Sciatic nerve (tissue), 2 donors: ENCODE data around the gene ESRP2. TPM values are rescaled to one million over a fixed set of nuclear protein-coding genes. Genes with fewer than 3 reads are reported as not detected.
A peak's percentile ranks its signal among the peaks of the same experiment; 100 is the strongest.

Source experiments
- ATAC-seq: fragments of 200-7000 bp; cut with Tn5 transposase; one replicate; pipeline ENCODE4 v1.9.1; 2020; ENCODE audit warnings: mild to moderate bottlenecking, moderate library complexity
- DNase-seq: peaks from one replicate; pipeline ENCODE4 v3.0.0-alpha.2; 2020; ENCODE audit warnings: low spot score
- intact Hi-C: fragments of 100-400 bp; cut with DNase I; formaldehyde crosslinking; loops from one replicate; pipeline ENCODE4 v1.14.2; 2022
- total RNA-seq: library from RNA; stranded (reverse); fragmentation: NEBNext Ultra II Directional; extraction: Animal tissue kit (Norgen Biotek cat#: 25700); gene quantifications from one replicate; pipeline ENCODE4 v1.2.1, GENCODE V29; 2021
- donor health status: DM: no; HTN: no; CAD: no.
- donor health status: DM: no; HTN: no; CAD: no.

ESRP2 gene
- total RNA-seq, 1 donor from 2014 or later: 0.36 TPM

DNA sequence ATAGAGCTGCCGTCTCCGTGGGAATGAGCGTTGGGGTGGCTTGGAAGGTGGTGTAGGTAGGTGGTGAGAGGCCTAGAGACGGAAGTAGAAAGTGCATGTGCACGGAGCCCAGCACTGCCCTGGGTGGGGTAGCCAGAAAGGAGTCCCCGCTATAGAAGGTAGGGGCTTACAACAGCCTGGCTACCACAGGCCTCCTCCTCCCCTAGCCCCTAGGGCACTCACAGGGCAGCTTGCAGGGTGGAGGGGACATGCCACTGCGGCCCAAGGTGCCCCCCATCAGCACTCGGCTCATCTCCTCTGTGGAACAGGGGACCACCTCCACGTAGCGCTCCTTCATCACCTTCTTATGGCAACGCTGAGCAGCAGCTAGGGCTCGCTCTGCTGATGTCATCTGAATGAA is 5.0 kb downstream of the ESRP2 start:
- intact Hi-C loops: loop anchor here (10.0 kb wide), 1 partner anchor 146 kb away; the partner anchor contains the start of gene NFATC3
- peak; percentile 52 for DNase-seq
- ATAC-seq: no peak

- DNase-seq (no peak), ATAC-seq (no peak)
- intact Hi-C loops: loop anchor here (10.0 kb wide), 1 partner anchor 145 kb away; the partner anchor contains the start of gene NFATC3
Measured at GRCh38 chr16:68230176-68230571, 5.8 kb downstream of the ESRP2 start.

- intact Hi-C loops: loop anchor here (10.0 kb wide), 1 partner anchor 145 kb away; the partner anchor contains the start of gene NFATC3
- ATAC-seq (peak; percentile 32), DNase-seq (peak; percentile 56)
Measured at GRCh38 chr16:68229431-68230175, 6.3 kb downstream of the ESRP2 start.

- no peak for DNase-seq
- no peak for ATAC-seq
- intact Hi-C loops: no loop called here
Measured at GRCh38 chr16:68228652-68229051, 7.3 kb downstream of the ESRP2 start.

DNA sequence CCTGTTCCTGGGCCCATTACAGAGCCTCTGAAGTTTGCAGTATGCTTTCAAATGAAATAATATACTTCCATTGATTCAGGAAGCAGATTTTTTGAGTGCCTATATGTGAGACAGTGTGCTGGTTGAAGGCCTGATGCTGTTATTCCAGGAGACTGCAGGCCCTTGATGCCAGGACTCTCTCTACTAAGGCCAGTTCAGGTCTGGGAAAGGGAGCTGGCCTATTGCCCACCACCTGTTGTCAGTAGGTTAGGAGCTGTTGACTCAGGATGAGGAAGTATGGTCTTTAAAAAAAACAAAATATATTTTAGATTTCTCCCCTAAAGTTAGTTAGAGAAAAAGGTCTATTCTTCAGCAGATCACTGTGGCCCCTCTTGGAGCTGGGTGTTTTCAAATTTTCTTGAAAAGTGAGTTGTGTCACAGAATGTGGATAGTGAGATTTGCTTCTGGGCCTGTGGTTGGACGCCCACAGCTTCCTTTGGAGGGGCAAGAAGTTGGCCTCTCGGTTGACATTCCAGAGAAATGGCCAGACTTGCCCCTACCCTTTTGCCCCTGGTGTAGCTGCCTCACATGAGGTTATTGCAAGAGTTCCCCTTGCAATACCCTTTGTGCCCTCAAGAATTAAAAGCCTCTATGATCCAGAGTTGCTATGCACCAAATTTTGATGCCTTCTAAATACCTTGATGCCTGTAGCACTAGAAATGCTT is 7.9 kb downstream of the ESRP2 start:
- intact Hi-C loops: no loop called here
- DNase-seq (peak; percentile 49), ATAC-seq (no peak)

GRCh38 chr16:68227183-68227793 is 8.6 kb downstream of the ESRP2 start:
- intact Hi-C loops: no loop called here
- ATAC-seq (no peak), DNase-seq (no peak)

DNA sequence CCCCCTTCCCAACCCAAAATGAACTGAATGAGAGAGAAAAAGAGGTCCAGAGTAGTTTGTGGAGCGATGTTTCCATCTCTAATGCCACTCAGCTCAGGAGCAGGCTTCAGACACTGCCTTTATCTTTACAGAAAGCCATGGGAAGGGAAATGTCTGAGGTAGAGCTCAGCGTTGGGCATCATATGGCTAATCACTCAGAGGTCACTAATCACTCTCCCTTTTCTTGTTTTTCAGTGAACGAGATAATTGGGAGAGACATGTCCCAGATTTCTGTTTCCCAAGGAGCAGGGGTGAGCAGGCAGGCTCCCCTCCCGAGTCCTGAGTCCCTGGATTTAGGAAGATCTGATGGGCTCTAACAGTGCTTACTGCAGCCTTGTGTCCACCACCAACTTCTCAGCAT is 9.8 kb downstream of the ESRP2 start:
- intact Hi-C loops: no loop called here
- DNase-seq (peak; percentile 22), ATAC-seq (no peak)

GRCh38 chr16:68223072-68223471 is 12.9 kb downstream of the ESRP2 start:
- ATAC-seq (no peak), DNase-seq (no peak)
- intact Hi-C loops: no loop called here

DNA sequence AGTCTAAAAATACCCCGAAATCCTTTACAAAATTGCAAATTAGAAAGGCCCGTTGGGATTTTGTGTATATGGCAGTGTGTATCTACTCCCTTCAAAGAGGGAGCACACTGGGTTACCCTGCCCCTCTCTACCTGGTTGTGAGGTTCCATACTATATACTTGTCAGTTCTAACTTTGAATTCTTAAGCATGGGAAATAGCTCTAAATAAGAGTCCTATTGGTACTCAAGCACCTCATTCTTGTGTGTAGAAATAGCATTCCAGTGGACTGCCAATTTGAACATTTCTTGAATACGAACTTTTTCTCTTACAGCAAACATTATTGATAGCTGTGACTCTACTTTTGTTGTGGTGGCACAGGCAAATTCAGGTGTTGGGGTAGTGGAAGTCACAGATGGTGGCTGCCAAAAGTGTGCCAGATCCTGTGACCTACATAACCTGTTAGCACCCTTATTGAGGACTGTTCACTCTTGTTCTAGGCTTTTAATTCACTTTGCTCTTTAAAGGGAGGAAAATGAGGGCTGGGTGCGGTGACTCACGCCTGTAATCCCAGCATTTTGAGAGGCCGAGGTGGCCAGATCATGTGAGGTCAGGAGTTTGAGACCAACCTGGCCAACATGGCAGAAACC is 16.1 kb downstream of the ESRP2 start:
- ATAC-seq: no peak
- intact Hi-C loops: no loop called here
- no peak for DNase-seq

GRCh38 chr16:68217506-68217905 is 18.4 kb downstream of the ESRP2 start:
- intact Hi-C loops: no loop called here
- ATAC-seq: no peak
- DNase-seq: no peak

DNA sequence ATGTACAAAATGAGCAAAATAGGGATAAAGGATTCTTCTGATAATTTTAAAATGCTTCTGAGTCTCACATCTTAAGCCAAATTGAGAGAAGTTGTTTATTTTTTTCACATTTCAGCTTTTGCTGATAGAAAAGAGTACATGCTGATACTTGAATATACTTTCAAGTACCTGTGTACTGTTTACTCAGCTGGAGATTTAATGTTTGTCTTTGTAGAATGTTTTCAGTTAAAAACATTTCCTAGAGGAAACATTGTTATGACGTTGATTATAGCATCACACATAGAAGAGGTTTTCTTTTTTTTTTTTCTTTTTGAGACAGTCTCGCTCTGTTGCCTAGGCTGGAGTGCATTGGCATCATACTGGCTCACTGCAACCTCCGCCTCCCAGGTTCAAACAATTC is 19.7 kb downstream of the ESRP2 start:
- intact Hi-C loops: no loop called here
- ATAC-seq (no peak), DNase-seq (no peak)

DNA sequence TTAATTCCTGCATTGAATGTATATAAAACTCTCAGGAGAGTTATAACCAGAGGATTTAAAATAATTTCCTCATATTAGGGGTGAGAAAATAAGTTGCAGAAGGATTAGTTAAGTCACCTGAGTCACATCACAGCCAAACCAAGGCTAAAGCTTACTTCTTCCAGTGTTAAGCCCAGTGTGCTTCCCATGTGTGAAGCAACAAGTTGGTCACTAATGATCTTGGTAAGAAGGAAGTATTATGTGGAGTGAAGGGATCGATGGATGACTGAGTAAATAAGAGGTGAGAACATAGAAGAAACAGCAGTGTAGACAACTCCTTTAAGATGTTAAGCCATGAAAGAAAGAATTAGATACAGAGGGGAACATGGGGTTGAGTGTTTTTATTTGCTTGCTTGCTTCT is 20.6 kb downstream of the ESRP2 start:
- DNase-seq (no peak), ATAC-seq (no peak)
- intact Hi-C loops: no loop called here

GRCh38 chr16:68214726-68215125 is 21.2 kb downstream of the ESRP2 start:
- ATAC-seq (peak; percentile 84), DNase-seq (no peak)
- intact Hi-C loops: no loop called here

DNA sequence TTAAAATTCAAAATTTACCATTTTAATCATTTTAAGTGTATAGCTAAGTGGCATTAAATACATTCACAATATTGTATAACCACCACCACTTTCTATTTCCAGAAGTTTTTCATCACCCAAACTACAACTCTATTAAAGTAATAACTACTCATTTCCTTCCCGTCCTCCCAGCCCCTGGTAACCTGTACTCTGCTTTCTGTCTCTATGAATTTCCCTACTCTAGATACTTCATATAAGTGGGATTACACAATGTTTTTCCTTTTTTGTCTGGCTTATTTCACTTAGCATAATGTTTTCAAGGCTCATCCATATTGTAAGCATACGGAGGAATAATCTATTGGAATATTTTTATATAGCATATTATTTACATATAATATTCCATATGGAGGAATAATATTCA is 29.7 kb downstream of the ESRP2 start:
- DNase-seq (no peak), ATAC-seq (no peak)
- intact Hi-C loops: no loop called here

DNA sequence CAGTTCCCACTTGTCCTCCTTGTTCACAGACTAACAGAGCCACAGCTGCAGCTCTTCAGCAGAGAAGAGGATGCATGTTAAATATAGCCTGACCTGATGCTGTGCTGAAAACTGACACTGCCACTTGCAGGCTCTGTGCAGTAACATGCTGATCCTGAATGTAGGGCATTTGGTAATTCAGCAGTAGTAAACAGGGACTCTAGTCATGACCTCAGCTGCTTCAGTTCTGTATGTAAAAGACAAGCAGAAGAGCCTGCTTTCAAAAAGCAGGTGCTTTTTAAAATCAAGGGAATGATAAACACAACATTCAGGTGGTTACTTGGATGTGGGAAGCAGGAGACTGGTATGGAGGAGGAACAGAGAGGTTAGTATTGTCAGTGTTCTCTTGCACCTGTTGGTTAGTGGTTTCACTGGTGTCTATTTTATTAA is 33.8 kb downstream of the ESRP2 start:
- DNase-seq (no peak), ATAC-seq (no peak)
- intact Hi-C loops: no loop called here

GRCh38 chr16:68200088-68200783 is 35.7 kb downstream of the ESRP2 start:
- intact Hi-C loops: no loop called here
- DNase-seq (no peak), ATAC-seq (peak; percentile 48)

- intact Hi-C loops: no loop called here
- no peak for DNase-seq
- ATAC-seq: no peak
Measured at GRCh38 chr16:68197250-68197649, 38.7 kb downstream of the ESRP2 start.

DNA sequence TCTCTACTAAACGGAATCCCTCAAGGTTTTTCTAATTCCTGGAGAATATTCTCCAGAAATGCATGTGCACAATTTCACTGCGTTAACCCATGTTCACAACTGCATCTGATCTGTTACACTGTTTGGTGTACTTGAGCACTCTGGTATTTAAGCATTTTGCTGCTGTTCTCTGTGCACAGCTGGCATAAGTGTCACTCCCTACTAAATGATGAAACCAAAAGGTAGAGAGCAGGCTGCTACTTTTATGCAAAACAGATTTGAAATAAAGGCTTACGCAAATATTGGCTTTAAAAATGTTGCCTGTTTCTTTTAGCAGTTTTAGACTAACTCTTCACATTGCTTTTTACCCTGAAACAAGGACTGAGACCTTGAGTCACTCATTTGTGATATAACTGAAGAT is 41.7 kb downstream of the ESRP2 start:
- DNase-seq (no peak), ATAC-seq (no peak)
- intact Hi-C loops: no loop called here
